AG09309 (cell line): ENCODE data around the gene TAF6.
"Not testable (repeated sequence)": the region's sequence is repeated elsewhere in the genome, so short reads cannot be mapped to it uniquely, and the experiment has no call there.

Experiments
- DNase-seq: peaks from one replicate; pipeline ENCODE4 v3.0.0-alpha.2; 2010; ENCODE audit warnings: low read depth
- H3K4me3 ChIP-seq: 2 replicates; pipeline ENCODE4 v1.5.1; 2011; ENCODE audit warnings: mild to moderate bottlenecking, low read depth, low read length, moderate library complexity; ENCODE audit not compliant: control insufficient read depth
- CTCF ChIP-seq: IDR thresholded peaks from 2 replicates; pipeline ENCODE4 v1.5.1; 2011; ENCODE audit warnings: mild to moderate bottlenecking, low read depth, low read length, inconsistent platforms; ENCODE audit not compliant: insufficient read depth, control insufficient read depth; ENCODE audit errors: missing control alignments

Gene TAF6

GRCh38 chr7:100132697-100133151 is 13.6 kb upstream of the TAF6 start:
- peak; percentile 94 for TF ChIP-seq CTCF
- DNase-seq = no peak
- H3K4me3 ChIP-seq = no peak overlapping the region

GRCh38 chr7:100132126-100132525 is 13.0 kb upstream of the TAF6 start:
- DNase-seq = no peak
- no peak overlapping the region for H3K4me3 ChIP-seq
- TF ChIP-seq CTCF = no peak

- H3K4me3 ChIP-seq = peak overlapping the region; percentile 25
- peak; percentile 84 for TF ChIP-seq CTCF
- DNase-seq = no peak
Observed at GRCh38 chr7:100130608-100131453, 11.7 kb upstream of the TAF6 start.

GRCh38 chr7:100130220-100130607 is 11.1 kb upstream of the TAF6 start:
- not testable (repeated sequence) for DNase-seq, H3K4me3 ChIP-seq

- no peak overlapping the region for H3K4me3 ChIP-seq
- TF ChIP-seq CTCF = no peak
- no peak for DNase-seq
Observed at GRCh38 chr7:100128637-100128963, 9.4 kb upstream of the TAF6 start.

- no peak for DNase-seq
- H3K4me3 ChIP-seq = peak overlapping the region; percentile 91
- no peak for TF ChIP-seq CTCF
Observed at GRCh38 chr7:100127866-100128636, 8.9 kb upstream of the TAF6 start.
